NB4 (cell line): Measurements from ENCODE around the gene ATAD1.
A peak's percentile ranks its signal among the peaks of the same experiment; 100 is the strongest.
"Not testable (repeated sequence)": the region's sequence is repeated elsewhere in the genome, so short reads cannot be mapped to it uniquely, and the experiment has no call there.

Source experiments
- DNase-seq: peaks from one replicate; pipeline ENCODE4 v3.0.0; 2010; ENCODE audit warnings: low read depth
- H3K4me3 ChIP-seq: one replicate; pipeline ENCODE4 v1.5.1; 2011; ENCODE audit warnings: mild to moderate bottlenecking, low read depth, low read length, moderate library complexity
- CTCF ChIP-seq: IDR thresholded peaks from one replicate; pipeline ENCODE4 v1.5.1; 2012; ENCODE audit warnings: low read depth, low read length
- MAX ChIP-seq: IDR thresholded peaks from 2 replicates; pipeline ENCODE4 v1.6.1; 2011; ENCODE audit warnings: low read depth, low read length
- MYC ChIP-seq: IDR thresholded peaks from 2 replicates; pipeline ENCODE4 v1.6.1; 2011; ENCODE audit warnings: low read depth, low read length
- POLR2A ChIP-seq: IDR thresholded peaks from 2 replicates; pipeline ENCODE4 v1.6.1; 2011; ENCODE audit warnings: mild to moderate bottlenecking; ENCODE audit not compliant: insufficient read length; ENCODE audit errors: extremely low read depth

ATAD1 gene

GRCh38 chr10:87860156-87860795 is 42.2 kb upstream of the ATAD1 start:
- H3K4me3 ChIP-seq, result peak overlapping the region; percentile 92
- DNase-seq, result peak; percentile 88
- TF ChIP-seq MYC, result no peak; the same call in 1 of the 2 replicates
- TF ChIP-seq MAX, result peak; percentile 33; the same call in 1 of the 2 replicates
- TF ChIP-seq CTCF, result peak; percentile 69

- DNase-seq, H3K4me3 ChIP-seq: not testable (repeated sequence)
These were observed 37.6 kb upstream of the ATAD1 start for GRCh38 chr10:87855665-87856064.

- DNase-seq, H3K4me3 ChIP-seq: not testable (repeated sequence)
These were observed 37.2 kb upstream of the ATAD1 start for GRCh38 chr10:87855247-87855646.

GRCh38 chr10:87852089-87852488 is 34.1 kb upstream of the ATAD1 start:
- H3K4me3 ChIP-seq, result no peak overlapping the region
- TF ChIP-seq POLR2A (no peak), MAX (no peak), CTCF (no peak), MYC (no peak)
- DNase-seq, result no peak

GRCh38 chr10:87850742-87851205 is 32.7 kb upstream of the ATAD1 start:
- TF ChIP-seq MAX, result peak; percentile 87
- peak; percentile 76 for TF ChIP-seq MYC
- TF ChIP-seq CTCF, result peak; percentile 72
- no peak for TF ChIP-seq POLR2A
- peak; percentile 88 for DNase-seq
- H3K4me3 ChIP-seq, result no peak overlapping the region

- TF ChIP-seq POLR2A, result no peak
- TF ChIP-seq CTCF, result no peak
- no peak for TF ChIP-seq MAX
- TF ChIP-seq MYC, result no peak
- H3K4me3 ChIP-seq, result no peak overlapping the region
- no peak for DNase-seq
These were observed 31.0 kb upstream of the ATAD1 start for GRCh38 chr10:87849001-87849400.

- TF ChIP-seq CTCF, result no peak
- TF ChIP-seq POLR2A, result no peak
- TF ChIP-seq MAX, result no peak
- TF ChIP-seq MYC, result no peak
- DNase-seq, result no peak
- H3K4me3 ChIP-seq, result no peak overlapping the region
These were observed 29.5 kb upstream of the ATAD1 start for GRCh38 chr10:87847550-87847949.

- H3K4me3 ChIP-seq, DNase-seq: not testable (repeated sequence)
These were observed 28.7 kb upstream of the ATAD1 start for GRCh38 chr10:87846711-87847110.
